Nucleus accumbens (tissue), 56 donors: Measurements from ENCODE around the gene ZMYND19.
A peak's percentile ranks its signal among the peaks of the same experiment; 100 is the strongest.
"Not testable (repeated sequence)": the region's sequence is repeated elsewhere in the genome, so short reads cannot be mapped to it uniquely, and the experiment has no call there.

Experiments used
- DNase-seq, 56 donors: peaks; one replicate each; lab custom pipeline; 2025; lab: John Stamatoyannopoulos, UW

The ZMYND19 gene

GRCh38 chr9:137589441-137590122 is 730 bp downstream of the ZMYND19 start:
- no peak for DNase-seq

GRCh38 chr9:137588891-137589290 is 1.4 kb downstream of the ZMYND19 start:
- no peak for DNase-seq

GRCh38 chr9:137588311-137588710 is 2.0 kb downstream of the ZMYND19 start:
- no peak for DNase-seq

GRCh38 chr9:137586854-137587253 is 3.5 kb downstream of the ZMYND19 start:
- DNase-seq = no peak

GRCh38 chr9:137583957-137584356 is 6.4 kb downstream of the ZMYND19 start:
- no peak for DNase-seq

- no peak for DNase-seq
Measured at GRCh38 chr9:137583347-137583746, 7.0 kb downstream of the ZMYND19 start.

- DNase-seq = no peak
Measured at GRCh38 chr9:137582286-137582860, 7.9 kb downstream of the ZMYND19 start.

- no peak for DNase-seq
Measured at GRCh38 chr9:137581361-137582285, 8.7 kb downstream of the ZMYND19 start.

GRCh38 chr9:137580954-137581322 is 9.4 kb downstream of the ZMYND19 start:
- DNase-seq = no peak

- DNase-seq = no peak
Measured at GRCh38 chr9:137580209-137580953, 9.9 kb downstream of the ZMYND19 start.

GRCh38 chr9:137579259-137579604 is 11.1 kb downstream of the ZMYND19 start:
- DNase-seq = peak in 1 of 56 donors; percentile 46

GRCh38 chr9:137578518-137579258 is 11.6 kb downstream of the ZMYND19 start, which contains the start of gene DPH7:
Gene DPH7, minus strand, starts transcription at chr9:137578925. Its CDS starts 148 bp downstream, at chr9:137578777.
- DNase-seq = peak; percentile 37 to 98 (median 89)

GRCh38 chr9:137575716-137576411 is 14.4 kb downstream of the ZMYND19 start:
- DNase-seq = no peak

GRCh38 chr9:137575364-137575715 is 15.0 kb downstream of the ZMYND19 start:
- DNase-seq = peak in 10 of 56 donors; percentile 7 to 71 (median 30)

- no peak for DNase-seq
Measured at GRCh38 chr9:137574192-137574591, 16.1 kb downstream of the ZMYND19 start.

GRCh38 chr9:137570566-137570965 is 19.7 kb downstream of the ZMYND19 start:
- DNase-seq = no peak

- DNase-seq = no peak
Measured at GRCh38 chr9:137569609-137570203, 20.6 kb downstream of the ZMYND19 start.

GRCh38 chr9:137568445-137568844 is 21.9 kb downstream of the ZMYND19 start:
- not testable (repeated sequence) for DNase-seq

GRCh38 chr9:137564817-137565411 is 25.4 kb downstream of the ZMYND19 start:
- no peak for DNase-seq
